Putamen (tissue), 1 donor: ENCODE data around the gene RNF166.

ENCODE experiments used
- DNase-seq: peaks from one replicate; pipeline ENCODE4 v3.0.0-alpha.2; 2016; ENCODE audit warnings: low spot score

The RNF166 gene

DNA sequence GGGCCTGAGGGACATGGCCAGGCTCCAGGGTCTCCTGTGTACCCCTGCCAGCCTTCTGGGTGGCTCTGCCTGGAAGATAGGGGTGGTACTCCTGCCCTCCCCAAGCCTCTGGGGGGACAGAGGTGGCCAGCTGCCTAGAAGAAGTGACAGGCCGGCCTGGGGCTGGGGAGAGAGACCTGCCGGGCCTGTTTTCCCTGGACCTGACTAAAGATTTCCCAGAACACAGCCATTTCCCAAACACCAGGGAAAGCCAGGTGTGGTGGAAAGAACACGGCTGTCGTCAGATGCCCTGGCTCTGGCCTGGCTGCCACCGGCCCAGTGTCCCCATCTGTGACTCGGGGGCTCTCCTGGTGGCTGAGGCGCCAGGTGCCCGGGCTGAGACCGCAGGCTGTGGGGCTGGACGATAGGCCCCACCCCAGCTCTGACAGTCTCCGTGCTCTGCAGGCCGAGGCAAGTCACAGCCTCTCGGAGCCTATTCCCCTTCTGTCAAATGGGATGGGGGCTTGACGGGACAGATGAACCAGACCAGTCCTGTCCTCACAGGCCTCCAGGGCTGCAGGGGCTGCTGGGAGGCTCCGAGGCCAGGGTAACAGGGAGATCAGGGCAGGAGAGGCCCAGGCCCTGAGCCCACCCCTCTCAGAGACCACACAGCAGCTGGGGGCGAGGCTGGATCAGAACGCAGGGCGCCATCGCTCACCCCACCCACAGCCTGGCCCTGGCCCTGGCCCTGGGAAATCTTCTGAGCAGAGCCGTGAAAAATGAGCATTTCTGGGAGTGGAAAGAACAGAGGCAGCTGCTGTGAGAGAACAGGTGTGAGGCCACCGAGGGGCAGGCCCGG is 33.1 kb upstream of the RNF166 start:
- no peak for DNase-seq

DNA sequence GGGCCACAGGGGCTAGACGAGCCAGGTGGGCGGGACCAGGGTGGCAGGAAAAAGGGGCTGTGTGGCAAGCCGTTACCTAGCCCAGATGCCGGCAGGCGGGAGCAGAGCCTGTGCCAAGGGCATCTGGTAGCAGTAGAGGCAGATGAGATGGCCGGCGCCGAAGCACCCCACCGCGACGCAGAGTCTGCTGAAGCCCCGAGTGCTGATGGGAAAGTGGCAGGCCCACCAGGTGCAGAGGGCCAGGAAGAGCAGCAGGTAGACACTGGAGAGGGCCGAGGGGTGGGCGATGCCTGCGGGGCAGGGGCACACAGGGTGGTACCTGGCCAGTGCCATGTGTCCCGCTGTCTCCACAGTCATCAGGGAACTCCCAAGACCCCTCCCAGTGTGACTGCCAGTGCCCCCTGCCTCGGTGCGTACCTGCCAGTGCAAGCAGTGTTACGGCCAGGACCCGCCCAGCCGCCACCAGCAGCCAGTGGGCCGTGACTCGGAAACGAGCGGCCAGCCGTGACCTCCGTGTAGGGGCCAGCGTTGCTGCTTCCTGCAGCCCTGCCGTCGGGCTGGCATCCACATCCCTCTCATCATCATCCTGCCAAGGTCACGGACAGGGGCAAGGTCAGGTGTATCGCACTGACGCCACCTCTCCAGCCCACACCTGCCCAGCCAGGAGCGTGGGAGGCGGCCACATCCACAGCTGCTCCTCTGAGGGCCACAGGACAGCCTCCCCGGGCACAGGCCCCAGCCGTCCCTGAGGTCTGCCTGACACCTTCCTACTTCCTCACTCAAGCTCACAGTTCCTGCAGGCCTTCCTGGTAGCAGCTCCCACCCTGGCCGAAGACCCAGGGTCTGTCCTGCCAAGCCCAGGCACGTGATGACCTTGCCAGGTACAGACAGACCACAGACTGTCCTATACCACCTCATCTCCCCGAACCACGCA is 32.2 kb upstream of the RNF166 start:
- DNase-seq, result no peak

DNA sequence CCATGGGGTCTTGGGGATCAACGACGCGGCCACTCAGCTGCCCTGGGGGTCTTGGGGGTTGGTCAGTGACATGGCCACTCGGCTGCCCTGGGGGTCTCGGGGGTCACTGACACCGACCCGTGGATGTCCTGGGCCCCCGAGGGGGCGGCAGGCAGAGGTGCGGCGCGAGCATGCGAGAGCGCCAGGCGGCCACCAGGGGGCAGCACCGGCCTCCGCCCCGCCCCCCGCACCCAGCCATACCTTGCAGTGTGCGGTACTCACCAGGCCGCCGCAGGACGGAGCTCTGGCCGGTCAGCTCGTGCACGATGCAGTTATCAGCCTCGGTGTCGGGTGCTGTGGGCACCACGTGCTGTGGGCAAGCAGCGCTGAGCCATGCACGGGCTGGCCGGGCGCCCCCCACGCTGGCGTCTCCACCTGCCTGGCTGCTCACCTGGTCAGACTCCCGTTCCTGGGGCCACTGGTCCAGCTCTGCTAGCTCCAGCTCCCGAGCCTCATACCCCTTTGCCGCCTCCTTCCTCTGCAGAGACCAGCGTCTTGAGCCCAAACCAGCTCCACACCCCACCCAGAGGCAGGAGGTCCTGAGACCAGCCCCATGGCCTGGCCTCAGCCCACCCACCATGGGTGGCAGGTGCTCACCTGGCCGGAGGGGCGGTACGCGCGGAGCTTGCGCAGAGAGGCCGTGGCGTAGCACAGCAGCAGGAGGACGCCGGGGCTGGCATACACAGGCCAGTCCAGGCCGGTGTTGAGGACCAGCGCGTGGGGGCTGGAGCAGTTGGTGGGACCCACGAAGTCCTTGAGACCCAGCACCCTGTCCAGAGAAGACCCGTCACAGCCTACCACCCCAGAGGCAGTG is 31.3 kb upstream of the RNF166 start:
- DNase-seq, result no peak

DNA sequence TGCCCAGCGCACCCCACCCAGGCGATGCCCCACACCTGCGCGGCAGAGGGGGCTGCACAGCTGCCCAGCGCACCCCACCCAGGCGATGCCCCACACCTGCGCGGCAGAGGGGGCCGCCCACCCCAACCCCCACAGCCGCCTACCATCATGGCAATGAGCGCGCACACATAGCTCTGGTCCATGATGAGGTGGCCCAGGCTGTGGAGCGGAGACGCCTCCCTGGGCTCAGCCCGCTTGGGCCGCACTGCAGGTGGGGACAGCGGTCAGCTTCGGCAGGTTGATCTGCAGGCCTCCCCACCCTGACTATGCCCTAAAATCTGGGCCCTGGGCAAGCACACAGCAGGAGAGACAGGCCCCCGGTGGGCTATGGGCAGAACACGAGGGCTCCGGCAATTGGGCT is 30.3 kb upstream of the RNF166 start:
- DNase-seq, result no peak

DNA sequence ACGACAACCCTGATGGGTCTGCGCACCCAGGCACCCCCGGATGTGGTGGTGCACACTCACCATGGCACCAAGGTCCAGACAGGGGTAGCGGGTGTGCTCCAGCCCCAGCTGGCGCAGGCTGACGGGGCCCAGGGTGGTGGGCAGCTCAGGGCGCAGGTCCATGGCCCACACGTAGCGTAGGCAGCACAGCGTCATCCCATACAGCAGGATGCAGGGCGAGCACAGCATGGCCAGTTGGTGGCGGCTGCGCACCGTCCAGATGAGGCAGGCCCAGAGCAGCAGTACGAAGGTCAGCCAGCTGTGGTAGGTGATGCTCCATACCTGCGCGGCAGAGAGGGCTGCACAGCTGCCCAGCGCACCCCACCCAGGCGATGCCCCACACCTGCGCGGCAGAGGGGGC is 29.9 kb upstream of the RNF166 start:
- DNase-seq, result no peak

DNA sequence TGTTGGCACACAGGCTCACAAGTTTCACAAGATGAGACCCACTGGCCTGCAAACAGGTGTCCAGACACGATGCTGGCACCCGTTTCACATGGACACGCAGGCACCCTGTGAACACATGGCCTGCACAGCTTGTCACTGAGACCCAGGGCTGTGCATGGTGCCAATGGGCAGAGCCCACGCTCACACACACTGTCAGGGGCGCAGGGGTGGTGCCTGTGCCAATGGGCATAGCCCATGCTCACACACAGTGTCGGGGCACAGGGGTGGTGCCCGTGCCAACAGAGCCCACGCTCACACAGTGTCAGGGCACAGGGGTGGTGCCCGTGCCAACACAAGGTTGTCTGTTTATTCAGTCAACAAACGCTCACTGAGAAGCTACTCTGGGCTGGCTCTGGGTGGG is 29.4 kb upstream of the RNF166 start:
- DNase-seq, result no peak

DNA sequence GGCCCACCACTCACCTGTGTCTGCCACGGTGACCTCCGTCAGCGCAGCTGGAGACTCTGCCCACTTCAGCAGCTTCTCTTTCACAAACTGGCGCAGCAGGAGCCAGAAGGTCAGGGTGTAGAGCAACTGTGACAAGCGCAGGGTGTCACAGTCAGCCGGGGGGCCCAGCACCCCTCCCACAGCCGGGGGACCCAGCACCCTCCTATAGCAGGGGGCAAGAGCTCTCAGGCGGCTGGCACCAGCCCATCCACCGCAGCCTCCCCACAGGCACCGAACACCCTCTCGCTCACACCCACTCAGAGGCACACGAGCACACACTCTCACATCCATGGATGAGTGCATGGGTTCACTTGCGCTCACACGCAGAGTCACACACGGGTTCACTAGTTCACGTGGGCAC is 28.9 kb upstream of the RNF166 start:
- no peak for DNase-seq

DNA sequence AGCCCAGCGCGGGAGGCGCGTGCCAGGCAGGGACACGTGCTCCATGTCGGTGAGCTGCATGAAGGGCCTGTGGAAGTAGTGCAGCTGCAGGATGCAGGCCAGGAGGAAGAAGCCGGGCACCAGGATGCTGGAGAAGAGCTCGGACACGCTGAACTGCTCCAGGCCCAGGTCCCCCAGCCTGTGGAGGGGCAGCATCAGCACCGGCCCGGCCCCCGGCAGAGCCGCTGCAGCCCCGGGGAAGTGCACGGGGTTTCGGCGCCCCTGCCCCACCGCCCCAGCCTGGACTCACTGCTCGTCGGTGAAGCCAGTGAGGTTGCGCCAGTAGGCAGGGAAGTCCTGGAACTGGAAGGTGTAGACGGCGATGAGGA is 28.1 kb upstream of the RNF166 start:
- DNase-seq, result no peak

DNA sequence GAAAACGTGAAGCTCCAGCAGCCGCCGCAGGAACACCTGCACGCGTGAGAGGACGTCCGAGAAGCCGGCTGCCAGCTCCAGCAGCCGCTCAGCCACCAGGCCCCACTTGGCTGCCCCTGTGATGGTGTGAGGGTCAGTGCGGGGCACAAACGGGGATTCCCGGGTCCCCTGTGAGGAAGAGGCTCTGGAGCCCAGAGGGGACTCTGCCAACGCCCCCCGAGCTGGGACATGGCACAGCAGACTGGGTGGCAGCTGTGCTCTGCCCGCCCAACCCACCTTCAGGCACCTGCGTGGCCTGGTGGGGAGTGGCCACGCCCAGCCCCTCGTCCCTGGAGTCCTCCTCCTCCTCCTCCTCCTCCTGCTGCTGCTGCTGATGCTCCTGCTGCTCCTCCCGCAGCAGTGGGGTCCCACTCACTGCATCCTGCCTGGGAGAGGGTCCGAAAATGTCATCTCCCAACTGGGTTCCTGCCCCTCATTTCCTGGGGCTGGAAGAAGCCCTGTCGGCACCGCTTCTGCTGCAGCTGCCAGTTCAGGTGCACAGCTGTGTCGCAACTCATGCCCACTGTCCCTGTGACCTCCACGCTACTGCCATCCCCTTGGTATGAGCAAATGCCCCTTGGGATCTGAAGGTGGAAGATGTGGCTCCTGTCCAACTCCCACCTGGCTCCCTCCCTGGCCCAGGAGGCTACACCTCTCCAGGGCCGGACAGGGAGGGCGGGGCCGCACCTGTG is 27.6 kb upstream of the RNF166 start:
- DNase-seq, result no peak

DNA sequence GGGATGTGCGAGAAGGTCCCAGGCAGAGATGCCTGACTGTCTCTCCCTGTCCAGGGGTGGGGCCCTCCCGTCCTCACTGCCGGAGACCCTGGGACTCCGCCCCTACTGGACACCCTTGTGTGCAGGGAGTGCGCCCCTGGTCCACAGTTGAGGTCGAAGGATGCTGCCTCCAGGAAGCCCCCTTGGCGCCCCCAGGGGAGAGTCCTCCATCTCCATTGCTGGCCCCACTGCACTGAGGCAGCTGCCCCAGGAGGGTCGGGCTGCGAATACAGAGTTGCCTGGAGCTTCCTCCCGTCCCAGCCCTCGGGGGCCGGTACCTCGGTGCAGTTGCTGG is 26.7 kb upstream of the RNF166 start:
- no peak for DNase-seq

DNA sequence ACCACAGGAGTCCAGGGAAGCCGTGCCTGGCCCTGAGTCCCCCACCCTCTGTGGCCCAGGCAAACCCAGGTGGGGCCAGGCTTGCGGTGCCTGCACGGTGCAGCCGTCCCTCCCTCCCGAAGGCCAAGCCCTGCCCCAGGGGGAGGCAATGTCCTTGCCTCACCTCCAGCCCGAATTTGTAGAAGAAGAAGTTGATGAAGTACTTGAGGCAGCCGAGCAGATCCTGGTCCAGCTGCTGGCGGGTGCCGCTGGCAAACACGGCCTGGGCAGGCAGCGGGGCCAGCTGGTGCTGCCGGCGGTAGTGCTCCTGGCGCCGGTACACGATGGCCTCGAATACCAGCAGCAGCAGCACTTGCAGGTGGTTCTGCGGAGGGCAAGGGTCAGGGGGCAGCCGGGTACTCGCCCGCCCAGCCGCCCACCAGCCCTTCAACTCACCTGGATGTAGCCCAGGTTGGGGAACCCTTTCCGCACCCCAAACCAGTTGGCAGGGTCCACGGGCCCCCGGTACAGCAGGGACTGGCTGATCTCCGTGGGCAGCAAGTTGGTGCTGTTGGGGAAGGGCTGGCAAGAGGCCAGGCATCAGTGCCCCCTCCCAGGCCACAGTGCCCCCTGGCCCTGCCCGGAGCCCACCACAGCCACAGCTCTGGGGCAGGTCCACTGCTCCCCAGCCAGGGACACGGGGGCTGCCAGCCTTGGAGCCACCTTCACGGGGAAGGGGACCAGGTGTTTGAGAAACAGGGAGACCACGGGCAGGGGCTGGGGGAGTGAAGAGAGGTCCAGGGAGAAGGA is 26.2 kb upstream of the RNF166 start:
- no peak for DNase-seq

DNA sequence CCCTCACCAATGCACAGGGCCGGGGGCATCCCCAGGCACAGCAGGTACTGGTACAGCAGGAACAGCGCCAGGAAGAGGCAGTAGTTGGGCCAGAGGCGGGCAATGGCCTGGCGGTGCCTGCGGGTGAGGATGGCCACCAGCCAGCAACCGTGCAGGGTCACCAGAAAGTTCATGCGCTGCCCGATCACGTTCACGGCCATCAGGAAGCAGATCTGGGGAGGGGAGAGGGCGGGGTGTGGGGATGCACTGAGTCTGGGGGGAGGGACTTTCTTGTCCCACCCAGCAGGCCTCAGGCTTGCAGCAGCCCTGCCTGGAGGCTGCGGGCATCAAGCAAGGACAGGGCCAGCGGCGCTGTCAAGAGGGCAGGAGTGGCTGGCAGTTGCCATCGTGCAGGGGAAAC is 25.5 kb upstream of the RNF166 start:
- no peak for DNase-seq

DNA sequence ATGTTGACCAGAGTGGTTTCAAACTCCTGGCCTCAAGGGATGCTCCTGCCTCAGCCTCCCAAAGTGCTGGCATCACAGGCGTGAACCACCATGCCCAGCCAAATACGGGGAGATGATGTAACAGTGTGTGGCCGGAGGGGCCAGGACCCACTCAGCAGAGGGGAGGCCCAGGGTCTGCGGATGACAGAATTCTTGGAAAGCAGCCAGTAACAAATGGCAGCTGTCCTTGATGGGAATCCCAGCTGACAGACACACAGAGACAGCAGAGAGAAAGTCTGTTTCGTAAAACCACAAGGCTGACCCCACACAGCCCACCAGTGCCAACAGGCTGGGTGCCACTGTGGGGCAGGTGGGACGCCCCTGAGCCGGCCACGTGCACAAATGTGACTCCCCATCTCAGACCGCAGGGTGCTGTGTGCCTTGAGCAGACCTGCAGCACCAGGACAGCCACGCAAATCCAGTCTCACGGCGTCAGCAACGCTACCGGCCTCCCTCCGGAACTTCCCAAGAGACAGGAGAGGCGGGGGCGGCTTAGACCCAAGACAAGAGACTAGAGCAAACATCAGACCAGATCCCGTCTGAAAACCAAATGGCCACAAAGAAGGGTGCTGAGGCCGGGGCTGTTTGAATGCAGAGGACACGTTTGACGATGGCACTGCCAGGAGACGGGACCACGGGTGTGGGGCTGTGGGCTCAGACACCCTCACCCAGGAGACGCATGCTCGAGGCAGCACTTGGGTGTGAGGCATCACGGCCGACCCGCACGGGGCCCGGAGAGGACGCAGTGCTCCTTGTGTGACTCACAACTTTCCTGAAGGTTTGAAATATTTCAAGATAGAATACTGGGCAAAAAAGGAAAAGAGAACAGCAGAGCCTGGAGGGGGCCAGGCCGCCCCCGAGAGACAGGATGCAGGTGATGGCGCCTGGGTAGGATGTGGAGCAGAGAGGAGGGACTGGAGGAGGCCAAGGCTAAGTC is 24.7 kb upstream of the RNF166 start:
- DNase-seq, result no peak

DNA sequence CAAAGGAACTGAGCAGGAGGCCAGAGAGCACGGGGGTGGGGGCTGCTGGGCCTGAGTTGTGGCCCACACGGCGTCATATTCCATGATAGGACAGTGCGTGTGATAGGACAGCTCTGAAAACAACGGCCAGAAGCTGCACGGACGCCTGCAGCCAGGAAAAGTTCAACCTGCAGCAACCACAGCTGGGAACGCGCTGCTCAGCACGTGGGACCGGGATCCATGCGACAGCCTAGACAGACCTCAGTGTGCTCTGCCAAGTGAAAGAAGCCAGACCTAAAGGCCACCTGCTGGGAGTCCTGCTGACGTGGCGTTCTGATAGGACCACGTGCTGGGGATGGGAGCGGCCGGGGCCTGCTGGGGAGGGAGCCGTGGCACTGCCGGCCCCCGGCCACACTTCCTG is 21.7 kb upstream of the RNF166 start:
- no peak for DNase-seq

DNA sequence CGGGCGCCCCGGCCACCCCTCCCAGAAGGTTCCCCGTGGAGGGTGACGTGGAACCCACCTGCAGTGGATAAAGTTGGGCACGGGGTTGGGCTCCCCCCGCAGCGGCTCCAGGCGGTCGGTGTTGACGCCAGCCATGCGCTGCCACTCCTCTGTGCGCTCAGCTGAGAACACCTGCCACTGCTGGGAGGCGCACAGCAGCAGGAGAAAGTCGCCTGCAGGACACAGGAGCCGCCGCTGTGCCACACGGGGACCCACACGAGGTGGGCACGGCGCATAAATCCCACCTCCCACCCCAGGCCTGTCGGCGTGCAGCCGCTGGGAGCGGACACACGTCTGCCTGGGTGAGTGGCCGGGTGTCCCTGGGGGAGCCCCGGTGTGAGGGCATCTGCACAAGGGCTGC is 20.8 kb upstream of the RNF166 start:
- no peak for DNase-seq

DNA sequence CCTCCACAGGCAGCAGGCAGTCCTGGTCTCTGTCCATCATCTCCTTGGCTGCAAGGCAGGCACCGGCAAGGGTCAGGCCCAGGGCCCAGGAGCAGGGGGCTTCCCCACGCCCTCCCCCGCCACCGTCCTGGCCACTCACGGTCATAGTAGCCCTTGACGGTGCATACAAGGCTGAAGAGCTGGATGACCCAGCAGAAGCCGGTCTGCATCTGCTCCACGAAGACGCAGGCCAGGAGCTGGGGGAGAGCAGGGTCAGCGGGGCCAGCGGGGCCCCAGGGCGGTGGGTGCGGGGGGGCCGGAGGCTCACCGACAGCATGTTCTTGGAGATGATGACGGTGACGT is 20.2 kb upstream of the RNF166 start:
- no peak for DNase-seq

DNA sequence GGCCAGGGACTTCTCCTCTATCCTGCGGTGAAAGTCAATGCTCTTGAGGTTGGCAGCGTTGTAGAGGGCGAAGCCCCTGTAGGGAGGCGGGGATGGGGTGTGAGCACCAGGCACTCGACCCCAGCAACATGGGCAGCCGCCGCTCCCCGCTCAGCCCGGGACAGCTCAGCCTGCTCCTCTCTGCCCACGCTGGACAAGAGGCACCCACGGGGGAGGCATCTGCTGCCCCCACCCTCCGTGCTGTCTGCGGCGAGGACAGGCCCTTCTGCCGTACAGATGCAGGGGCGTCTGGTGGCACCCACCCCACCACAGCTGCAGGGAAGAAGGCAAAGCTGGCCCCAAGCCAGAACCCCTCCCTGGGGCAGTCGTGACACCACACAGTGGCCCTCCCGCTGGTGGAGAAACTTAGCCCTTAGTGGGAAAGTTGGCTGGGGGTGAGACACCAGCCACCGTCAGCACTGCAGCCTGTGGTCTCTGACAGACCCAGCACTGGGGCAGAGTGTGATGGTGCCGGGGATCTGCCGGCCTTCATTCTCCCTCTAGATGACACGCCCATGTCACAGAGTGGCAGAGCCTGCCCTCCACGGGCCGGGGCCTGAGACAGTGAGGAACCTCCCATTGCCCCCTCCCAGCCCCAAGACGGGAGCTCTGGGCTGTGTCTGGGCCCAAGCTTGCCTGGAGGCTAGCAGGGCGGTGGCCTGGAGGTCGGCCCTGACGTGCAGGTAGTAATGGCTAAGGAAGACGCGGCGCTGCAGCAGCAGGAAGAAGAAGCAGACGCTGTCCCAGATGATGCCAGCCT is 19.6 kb upstream of the RNF166 start:
- DNase-seq, result no peak

DNA sequence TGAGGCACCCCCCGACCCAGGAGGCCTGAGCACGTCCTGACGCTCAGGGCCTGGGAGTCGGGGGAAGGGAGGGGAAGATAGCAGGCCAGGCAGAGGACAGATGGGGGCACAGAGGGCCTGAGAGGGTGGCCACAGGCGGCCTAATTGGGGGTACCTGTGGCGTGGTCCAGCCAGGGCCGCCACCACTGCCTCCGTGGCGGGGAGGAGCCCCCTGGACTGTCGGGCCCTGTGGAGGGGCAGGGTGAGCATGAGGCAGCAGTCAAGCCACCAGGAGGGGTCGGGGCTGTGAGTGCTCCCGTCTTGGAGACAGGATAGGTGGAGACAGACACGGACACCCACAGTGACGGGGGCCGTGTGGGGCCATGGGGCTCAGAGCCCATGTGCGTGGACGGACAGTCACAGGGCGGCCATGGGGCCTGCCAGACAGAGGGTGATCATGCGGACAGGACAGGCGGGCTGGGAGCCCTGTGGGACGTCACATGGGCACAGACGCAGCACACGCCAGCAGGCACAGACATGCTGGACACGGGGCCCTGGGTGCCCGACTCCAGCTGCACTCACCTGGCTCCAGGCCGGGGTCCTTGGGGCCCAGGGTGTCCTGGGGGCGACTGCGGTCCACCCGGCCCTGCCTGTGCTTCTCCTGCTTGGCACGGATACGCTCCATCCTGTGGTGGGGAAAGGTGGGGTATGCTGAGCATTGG is 18.8 kb upstream of the RNF166 start:
- no peak for DNase-seq
